Measurements from ENCODE around the gene IFI27. TPM values are rescaled to one million over a fixed set of nuclear protein-coding genes. Genes with fewer than 3 reads are reported as not detected.

Gene IFI27
- total and polyA plus RNA-seq, 2 of the 8 experiments (the other 6 are each of a cell fraction or from before 2014, with no cell fraction given): 0.76 to 2.2 TPM

- TF ChIP-seq RAD21 (IDR thresholded peaks at IDR 0.05 in 1 of 2, conservative IDR thresholded peaks at IDR 0.05 in 1 of 2; ENCODE audit: low read depth in 2 of 2, low read length in 2 of 2) (no peak), GABPA (IDR thresholded peaks at IDR 0.05; ENCODE audit: borderline replicate concordance, insufficient read depth, low read length) (no peak), POLR2A (IDR thresholded peaks at IDR 0.05; ENCODE audit: control extremely low read depth in 1 of 2, low read depth in 2 of 2, low read length in 2 of 2) (no peak)
Observed at GRCh38 chr14:94139421-94139820, 28.9 kb downstream of the IFI27 start (continued).
